T-cell (primary cell): Measurements from ENCODE around the gene SLC24A1. TPM values are rescaled to one million over a fixed set of nuclear protein-coding genes. Genes with fewer than 3 reads are reported as not detected.

Experiments
- ATAC-seq, 4 experiments: fragments of 200-7000 bp in 3 of 4; fragments of 150-1000 bp in 1 of 4; cut with Tn5 transposase; replicated peaks in 1 of 4; 1 replicate in 3 of 4; 2 replicates in 1 of 4; pipeline ENCODE4 v1.10.0; 2021; ENCODE audit warnings: moderate library complexity in 3 of 4, mild to moderate bottlenecking in 2 of 4, moderate number of reproducible peaks in 1 of 4
- CTCF ChIA-PET, 2 donors: fragments of 300-600 bp; sonication (Branson Sonifier 250); formaldehyde crosslinking; loops; one replicate each; lab custom pipeline; 2022; ENCODE audit warnings: antibody characterized with exemption in 2 of 2; lab: Charles Lee
- POLR2A ChIA-PET, 2 donors: fragments of 300-600 bp; sonication (Branson Sonifier 250); formaldehyde crosslinking; loops; one replicate each; lab custom pipeline; 2022; ENCODE audit warnings: antibody characterized with exemption in 2 of 2; lab: Charles Lee
- DNase-seq, 35 experiments: peaks; one replicate each; pipeline versions ENCODE4 v3.0.0 to v3.0.0-alpha.2; 2013 to 2023
- H3K27ac ChIP-seq: one replicate; pipeline ENCODE4 v1.5.1; 2013; ENCODE audit warnings: low read length
- H3K27me3 ChIP-seq, 2 experiments: replicated peaks in 1 of 2; 1 replicate in 1 of 2; 2 replicates in 1 of 2; pipeline versions ENCODE4 v1.6.1 to v1.7.0; 2013; ENCODE audit warnings: low read length in 1 of 2, mixed read lengths in 1 of 2; ENCODE audit not compliant: control insufficient read depth in 2 of 2, insufficient read depth in 2 of 2; ENCODE audit errors: extremely low read depth in 1 of 2
- H3K36me3 ChIP-seq, 2 donors: 1 replicate in 1 of 2; 2 replicates in 1 of 2; pipeline versions ENCODE4 v1.6.1 to v1.7.0; 2013; ENCODE audit warnings: low read length in 1 of 2; ENCODE audit not compliant: control insufficient read depth in 2 of 2, insufficient read depth in 1 of 2; ENCODE audit errors: extremely low read depth in 1 of 2
- H3K4me1 ChIP-seq, 2 experiments: 1 replicate in 1 of 2; 2 replicates in 1 of 2; pipeline versions ENCODE4 v1.6.1 to v1.7.0; 2013; ENCODE audit warnings: low read length in 2 of 2, mixed read lengths in 1 of 2; ENCODE audit not compliant: insufficient read depth in 2 of 2, control insufficient read depth in 1 of 2; ENCODE audit errors: extremely low read depth in 1 of 2
- H3K4me3 ChIP-seq, 2 donors: 1 replicate in 1 of 2; 2 replicates in 1 of 2; pipeline versions ENCODE4 v1.5.1 to v1.7.0; 2013; ENCODE audit warnings: mild to moderate bottlenecking in 2 of 2, low read length in 1 of 2, moderate library complexity in 1 of 2; ENCODE audit not compliant: control insufficient read depth in 1 of 2; ENCODE audit errors: extremely low read depth in 1 of 2
- H3K9me3 ChIP-seq: 2 replicates; pipeline ENCODE4 v1.7.0; 2013
- H3K27ac Mint-ChIP-seq, 2 donors: one replicate each; pipeline ENCODE4 v1.8.0; 2020 to 2021; ENCODE audit warnings: mild to moderate bottlenecking in 2 of 2, mixed read lengths in 2 of 2
- H3K27me3 Mint-ChIP-seq, 2 donors: one replicate each; pipeline ENCODE4 v1.8.0; 2021 to 2022; ENCODE audit warnings: mixed read lengths in 2 of 2
- H3K36me3 Mint-ChIP-seq: one replicate; pipeline ENCODE4 v1.8.0; 2021; ENCODE audit warnings: mixed read lengths
- H3K4me1 Mint-ChIP-seq, 3 donors: one replicate each; pipeline ENCODE4 v1.8.0; 2020 to 2022; ENCODE audit warnings: mixed read lengths in 3 of 3, mild to moderate bottlenecking in 1 of 3
- H3K4me3 Mint-ChIP-seq, 3 donors: one replicate each; pipeline ENCODE4 v1.8.0; 2020 to 2022; ENCODE audit warnings: mild to moderate bottlenecking in 3 of 3, mixed read lengths in 3 of 3, moderate library complexity in 3 of 3
- H3K9me3 Mint-ChIP-seq, 3 donors: one replicate each; pipeline ENCODE4 v1.8.0; 2020 to 2022; ENCODE audit warnings: mixed read lengths in 3 of 3
- WGBS: methylation state at CpG from one replicate; pipeline ENCODE4 v1.1.5; 2013; ENCODE audit warnings: missing lambda C conversion rate; ENCODE audit not compliant: insufficient coverage; 5-methylcytosine and 5-hydroxymethylcytosine counted together
- total RNA-seq, 35 experiments: library from RNA in 6 of 35; stranded (reverse) in 6 of 35; fragments of 120-200 nt in 1 of 35; gene quantifications; one replicate each; pipeline versions ENCODE4 v1.2.1 to v1.2.4 and lab custom pipeline; 2013 to 2026

Gene SLC24A1
- total RNA-seq, 5 donors from 2014 or later (not counting 1 experiment from before 2014, with no cell fraction given) = 4.1 to 6.5 (median 5.0) TPM

DNA sequence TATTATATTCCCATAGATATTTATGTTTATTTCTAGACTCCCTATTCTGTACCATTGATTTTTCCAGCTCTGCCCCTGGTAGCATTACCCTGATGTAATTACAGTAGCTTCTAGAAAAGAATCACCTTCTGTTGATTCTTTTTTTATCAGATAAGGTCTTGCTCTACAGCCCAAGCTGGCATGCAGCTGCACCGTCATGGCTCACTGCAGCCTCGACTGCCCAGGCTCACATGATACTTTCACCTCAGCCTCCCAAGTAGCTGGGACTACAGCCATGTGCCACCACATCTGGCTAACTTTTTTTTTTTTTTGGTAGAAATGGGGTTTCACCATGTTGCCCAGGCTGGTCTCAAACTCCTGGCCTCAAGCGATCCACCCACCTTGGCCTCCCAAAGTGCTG lies 41.8 kb downstream of the SLC24A1 start:
- Histone ChIP-seq H3K4me3 (no peak overlapping the region), H3K36me3 (peaks cover 10 to 84% of the 10 kb centered on the region in 2 donors), H3K27me3 (no peaks in the 10 kb centered on the region), H3K27ac (no peak overlapping the region), H3K9me3 (no peaks in the 10 kb centered on the region), H3K4me1 (no peaks in the 10 kb centered on the region)
- DNase-seq (no peak), ATAC-seq (no peak)
- POLR2A ChIA-PET = no interaction called here
- H3K4me1 Mint-ChIP-seq = no peaks in the 10 kb centered on the region
- H3K36me3 Mint-ChIP-seq = peaks cover 44% of the 10 kb centered on the region
- H3K4me3 Mint-ChIP-seq = no peak overlapping the region
- H3K27ac Mint-ChIP-seq = no peak overlapping the region
- no peaks in the 10 kb centered on the region for H3K9me3 Mint-ChIP-seq
- WGBS = 100% methylated on average over 1 of the region's 3 CpGs
- H3K27me3 Mint-ChIP-seq = no peaks in the 10 kb centered on the region
- CTCF ChIA-PET = interaction anchor here (0.7 to 0.9 kb wide), 3 partner anchors 22 to 242 kb away, joined by 3 to 4 read pairs (median 4); no protein-coding TSS in a partner anchor

DNA sequence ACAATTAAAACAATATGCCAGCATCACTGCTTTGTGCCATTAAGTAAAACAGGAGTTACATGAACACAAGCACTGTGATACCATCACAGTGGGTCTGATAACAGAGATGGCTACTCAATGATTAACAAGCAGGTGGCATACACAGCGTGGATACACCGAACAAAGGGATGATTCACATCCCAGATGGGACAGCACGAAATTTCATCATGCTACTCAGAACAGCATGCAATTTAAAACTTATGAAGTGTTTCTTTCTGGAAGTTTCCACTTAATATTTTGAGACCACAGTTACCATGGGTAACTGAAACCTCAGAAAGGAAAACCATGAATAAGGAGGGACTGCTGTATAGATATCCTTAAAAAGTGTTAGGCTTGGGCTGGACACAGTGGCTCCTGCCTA lies 44.5 kb downstream of the SLC24A1 start:
- H3K27me3 Mint-ChIP-seq = no peaks in the 10 kb centered on the region
- Histone ChIP-seq H3K36me3 (peaks cover 10 to 81% of the 10 kb centered on the region in 2 donors), H3K27ac (no peak overlapping the region), H3K9me3 (no peaks in the 10 kb centered on the region), H3K4me1 (no peaks in the 10 kb centered on the region), H3K27me3 (no peaks in the 10 kb centered on the region), H3K4me3 (no peak overlapping the region)
- no peak overlapping the region for H3K4me3 Mint-ChIP-seq
- DNase-seq = no peak
- ChIA-PET CTCF (no interaction called here), POLR2A (no interaction called here)
- no peak overlapping the region for H3K27ac Mint-ChIP-seq
- peaks cover 46% of the 10 kb centered on the region for H3K36me3 Mint-ChIP-seq
- no CpG with 5 or more reads among the region's 3 CpGs for WGBS
- ATAC-seq = no peak
- H3K9me3 Mint-ChIP-seq = no peaks in the 10 kb centered on the region
- no peaks in the 10 kb centered on the region for H3K4me1 Mint-ChIP-seq

DNA sequence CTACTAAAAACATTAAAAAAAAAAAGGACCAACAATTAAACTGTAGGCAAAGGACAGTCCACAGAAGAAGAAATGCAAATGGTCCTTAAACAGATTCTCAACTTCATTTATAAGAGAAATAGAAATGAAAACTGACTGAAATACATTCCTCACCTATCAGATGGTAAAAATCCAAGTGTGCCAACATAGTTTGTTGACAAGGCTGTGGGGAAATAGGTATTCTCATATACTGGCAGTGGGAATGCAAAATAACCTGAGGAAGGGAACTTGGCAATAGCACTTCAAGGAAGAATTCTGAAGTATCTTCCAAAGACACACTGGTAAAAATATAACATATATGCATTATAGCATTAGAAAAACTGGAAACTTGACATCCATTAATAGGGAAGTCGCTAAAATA lies 53.8 kb downstream of the SLC24A1 start:
- no CpG with 5 or more reads among the region's 1 CpG for WGBS
- DNase-seq = no peak
- Mint-ChIP-seq H3K36me3 (peaks cover 22% of the 10 kb centered on the region), H3K27ac (peak overlapping the region in 1 of 2 donors; percentile 44), H3K4me3 (no peak overlapping the region), H3K27me3 (no peaks in the 10 kb centered on the region), H3K9me3 (no peaks in the 10 kb centered on the region), H3K4me1 (no peaks in the 10 kb centered on the region)
- Histone ChIP-seq H3K27me3 (no peaks in the 10 kb centered on the region), H3K9me3 (no peaks in the 10 kb centered on the region), H3K36me3 (peaks cover 3 to 38% of the 10 kb centered on the region in 2 donors), H3K4me3 (no peak overlapping the region), H3K4me1 (no peaks in the 10 kb centered on the region), H3K27ac (no peak overlapping the region)
- POLR2A ChIA-PET = no interaction called here
- ATAC-seq = no peak
- CTCF ChIA-PET = no interaction called here

DNA sequence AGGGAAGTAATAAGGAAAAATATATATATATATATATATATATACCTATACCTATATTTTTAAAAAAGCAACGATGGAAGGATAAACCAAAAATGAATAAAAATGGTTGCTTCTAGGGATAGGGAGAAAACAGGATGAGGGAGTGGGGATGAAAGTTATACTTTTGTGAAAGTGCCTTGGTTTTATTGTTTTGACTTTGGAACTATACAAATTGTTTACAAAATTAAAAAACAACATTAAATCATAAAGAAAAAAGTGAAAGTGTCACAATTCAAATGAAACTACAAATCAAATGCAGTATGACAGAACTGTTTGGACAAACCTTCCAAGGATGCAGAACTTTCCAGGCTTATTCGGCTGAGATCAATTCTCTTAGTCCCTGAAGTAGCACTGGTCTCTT lies 54.4 kb downstream of the SLC24A1 start:
- Histone ChIP-seq H3K9me3 (no peaks in the 10 kb centered on the region), H3K27ac (no peak overlapping the region), H3K36me3 (peaks cover 3 to 35% of the 10 kb centered on the region in 2 donors), H3K27me3 (no peaks in the 10 kb centered on the region), H3K4me3 (no peak overlapping the region), H3K4me1 (no peaks in the 10 kb centered on the region)
- H3K4me1 Mint-ChIP-seq = no peaks in the 10 kb centered on the region
- POLR2A ChIA-PET = no interaction called here
- no peak overlapping the region for H3K4me3 Mint-ChIP-seq
- WGBS = 88% methylated on average over 1 of the region's 2 CpGs
- H3K27ac Mint-ChIP-seq = no peak overlapping the region
- no peaks in the 10 kb centered on the region for H3K27me3 Mint-ChIP-seq
- DNase-seq = no peak
- no peaks in the 10 kb centered on the region for H3K9me3 Mint-ChIP-seq
- CTCF ChIA-PET = no interaction called here
- no peak for ATAC-seq
- H3K36me3 Mint-ChIP-seq = peaks cover 20% of the 10 kb centered on the region

DNA sequence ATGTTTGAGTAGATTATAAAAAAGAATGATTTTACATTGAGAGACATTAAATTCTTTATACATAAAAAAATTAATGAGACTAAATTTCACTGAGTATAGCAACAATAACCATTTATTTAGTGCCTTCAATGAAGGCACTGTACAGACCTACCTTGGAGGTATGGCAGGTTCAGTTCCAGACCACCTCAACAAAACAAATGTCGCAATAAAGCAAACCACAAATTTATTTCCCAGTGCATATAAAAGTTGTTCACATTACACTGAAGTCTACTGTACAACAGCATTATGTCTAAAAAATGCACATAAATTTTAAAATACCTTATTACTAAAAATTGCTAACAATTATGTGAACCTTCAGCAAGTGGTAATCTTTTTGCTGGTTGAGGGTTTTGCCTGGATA lies 58.8 kb downstream of the SLC24A1 start:
- CTCF ChIA-PET = no interaction called here
- Histone ChIP-seq H3K27ac (no peak overlapping the region), H3K4me3 (no peak overlapping the region), H3K4me1 (no peaks in the 10 kb centered on the region), H3K27me3 (no peaks in the 10 kb centered on the region), H3K9me3 (no peaks in the 10 kb centered on the region), H3K36me3 (peaks cover 3 to 5% of the 10 kb centered on the region in 2 donors)
- DNase-seq = no peak
- Mint-ChIP-seq H3K9me3 (no peaks in the 10 kb centered on the region), H3K27me3 (no peaks in the 10 kb centered on the region), H3K4me1 (peaks cover 0 to 9% (median 2%) of the 10 kb centered on the region in 3 donors), H3K27ac (peak overlapping the region in 1 of 2 donors; percentile 22), H3K36me3 (peaks cover 15% of the 10 kb centered on the region), H3K4me3 (no peak overlapping the region)
- no peak for ATAC-seq
- POLR2A ChIA-PET = no interaction called here
- WGBS = 100% methylated on average over 1 of the region's 1 CpG

DNA sequence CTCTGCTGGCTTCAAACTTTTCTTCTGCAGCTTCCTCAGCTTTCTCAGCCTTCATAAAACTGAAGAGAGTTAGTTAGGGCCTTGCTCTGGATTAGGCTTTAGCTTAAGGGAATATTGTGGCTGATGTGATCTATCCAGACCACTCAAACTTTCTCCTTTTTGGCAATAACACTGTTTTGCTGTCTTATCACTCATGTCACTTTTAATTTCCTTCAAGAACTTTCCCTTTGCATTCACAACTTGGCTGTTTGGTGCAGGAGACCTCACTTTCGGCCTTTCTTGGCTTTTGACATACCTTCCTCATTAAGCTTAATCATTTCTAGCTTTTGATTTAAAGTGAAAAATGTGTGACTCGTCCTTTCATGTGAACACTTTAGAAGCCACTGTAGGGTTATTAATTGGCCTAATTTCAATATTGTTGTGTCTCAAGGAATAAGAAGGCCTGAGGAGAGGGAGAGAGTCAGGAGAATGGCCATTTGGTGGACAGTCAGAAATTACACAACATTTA lies 60.7 kb downstream of the SLC24A1 start:
- no peak overlapping the region for H3K27ac ChIP-seq
- H3K27me3 Mint-ChIP-seq = no peaks in the 10 kb centered on the region
- H3K9me3 ChIP-seq = no peaks in the 10 kb centered on the region
- H3K4me1 Mint-ChIP-seq = peaks cover 0 to 9% (median 2%) of the 10 kb centered on the region in 3 donors
- peaks cover 0 to 3% of the 10 kb centered on the region in 2 donors for H3K36me3 ChIP-seq
- no peak overlapping the region for H3K4me3 Mint-ChIP-seq
- peak overlapping the region in 1 of 2 donors; percentile 8 for H3K27ac Mint-ChIP-seq
- WGBS = 60% methylated on average over 1 of the region's 2 CpGs
- peaks cover 25% of the 10 kb centered on the region for H3K36me3 Mint-ChIP-seq
- no peak overlapping the region for H3K4me3 ChIP-seq
- ChIA-PET CTCF (interaction anchor here in 1 of 2 donors (0.6 to 1.0 kb wide), 2 partner anchors 30 to 185 kb away, joined by 5 to 6 read pairs; no protein-coding TSS in a partner anchor), POLR2A (interaction anchor here in 1 of 2 donors (0.6 to 0.7 kb wide), 4 partner anchors 39 to 328 kb away, joined by 3 read pairs; no protein-coding TSS in a partner anchor)
- no peaks in the 10 kb centered on the region for H3K9me3 Mint-ChIP-seq
- no peaks in the 10 kb centered on the region for H3K4me1 ChIP-seq
- no peak for ATAC-seq
- no peaks in the 10 kb centered on the region for H3K27me3 ChIP-seq
- DNase-seq = no peak
